A673 (cell line): ENCODE results near the gene FEM1C.

Source experiments
- EZH2 ChIP-seq: fragments of 200-600 bp; sonication (generic); IDR thresholded peaks from 2 replicates; pipeline ENCODE4 v1.6.1; 2017; ENCODE audit warnings: borderline replicate concordance, low read depth, mild to moderate bottlenecking, mixed read lengths, antibody characterized with exemption, low read length; ENCODE audit not compliant: poor library complexity, severe bottlenecking
- TF ChIP-seq, protein P1 (sequence below): fragments of 300-800, 200-600 bp; sonication (generic); conservative IDR thresholded peaks from 2 replicates; pipeline ENCODE4 v1.5.1; 2017; ENCODE audit warnings: low read depth, mild to moderate bottlenecking, antibody characterized with exemption, low read length, moderate library complexity, mixed read lengths

DNA sequence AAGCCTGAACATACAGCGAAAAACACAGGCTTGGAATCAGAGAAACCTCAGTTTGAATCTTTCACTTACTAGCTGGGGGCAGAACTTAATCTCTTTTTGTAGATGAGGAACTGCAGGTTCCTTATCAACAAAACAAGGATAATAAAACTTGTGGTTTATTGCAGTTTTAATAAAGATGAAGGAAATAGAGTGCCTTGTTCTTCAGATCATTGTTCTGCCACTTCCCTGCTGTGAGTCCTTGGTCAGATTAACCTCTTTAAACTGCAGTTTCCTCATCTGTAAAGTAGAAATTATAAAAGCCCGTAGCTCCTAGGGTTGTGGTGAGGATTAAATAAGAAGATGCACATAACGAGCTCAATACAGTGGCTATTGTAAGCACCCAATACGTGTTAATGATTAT lies 57.4 kb downstream of the FEM1C start:
- TF ChIP-seq EZH2, result no peak
- TF ChIP-seq, protein P1, sequence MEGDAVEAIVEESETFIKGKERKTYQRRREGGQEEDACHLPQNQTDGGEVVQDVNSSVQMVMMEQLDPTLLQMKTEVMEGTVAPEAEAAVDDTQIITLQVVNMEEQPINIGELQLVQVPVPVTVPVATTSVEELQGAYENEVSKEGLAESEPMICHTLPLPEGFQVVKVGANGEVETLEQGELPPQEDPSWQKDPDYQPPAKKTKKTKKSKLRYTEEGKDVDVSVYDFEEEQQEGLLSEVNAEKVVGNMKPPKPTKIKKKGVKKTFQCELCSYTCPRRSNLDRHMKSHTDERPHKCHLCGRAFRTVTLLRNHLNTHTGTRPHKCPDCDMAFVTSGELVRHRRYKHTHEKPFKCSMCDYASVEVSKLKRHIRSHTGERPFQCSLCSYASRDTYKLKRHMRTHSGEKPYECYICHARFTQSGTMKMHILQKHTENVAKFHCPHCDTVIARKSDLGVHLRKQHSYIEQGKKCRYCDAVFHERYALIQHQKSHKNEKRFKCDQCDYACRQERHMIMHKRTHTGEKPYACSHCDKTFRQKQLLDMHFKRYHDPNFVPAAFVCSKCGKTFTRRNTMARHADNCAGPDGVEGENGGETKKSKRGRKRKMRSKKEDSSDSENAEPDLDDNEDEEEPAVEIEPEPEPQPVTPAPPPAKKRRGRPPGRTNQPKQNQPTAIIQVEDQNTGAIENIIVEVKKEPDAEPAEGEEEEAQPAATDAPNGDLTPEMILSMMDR, result no peak
